ELF-1 (cell line): Measurements from ENCODE around the gene HNF4A.

ENCODE experiments used
- DNase-seq: peaks from one replicate; pipeline ENCODE4 v3.0.0-alpha.2; 2016; ENCODE audit warnings: low read depth, low spot score

HNF4A gene

DNA sequence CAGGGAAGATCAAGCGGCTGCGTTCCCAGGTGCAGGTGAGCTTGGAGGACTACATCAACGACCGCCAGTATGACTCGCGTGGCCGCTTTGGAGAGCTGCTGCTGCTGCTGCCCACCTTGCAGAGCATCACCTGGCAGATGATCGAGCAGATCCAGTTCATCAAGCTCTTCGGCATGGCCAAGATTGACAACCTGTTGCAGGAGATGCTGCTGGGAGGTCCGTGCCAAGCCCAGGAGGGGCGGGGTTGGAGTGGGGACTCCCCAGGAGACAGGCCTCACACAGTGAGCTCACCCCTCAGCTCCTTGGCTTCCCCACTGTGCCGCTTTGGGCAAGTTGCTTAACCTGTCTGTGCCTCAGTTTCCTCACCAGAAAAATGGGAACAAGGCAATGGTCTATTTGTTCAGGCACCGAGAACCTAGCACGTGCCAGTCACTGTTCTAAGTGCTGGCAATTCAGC is 68.6 kb downstream of the HNF4A start:
- DNase-seq: no peak

- no peak for DNase-seq
Observed at GRCh38 chr20:44425923-44426322, 70.4 kb downstream of the HNF4A start.

DNA sequence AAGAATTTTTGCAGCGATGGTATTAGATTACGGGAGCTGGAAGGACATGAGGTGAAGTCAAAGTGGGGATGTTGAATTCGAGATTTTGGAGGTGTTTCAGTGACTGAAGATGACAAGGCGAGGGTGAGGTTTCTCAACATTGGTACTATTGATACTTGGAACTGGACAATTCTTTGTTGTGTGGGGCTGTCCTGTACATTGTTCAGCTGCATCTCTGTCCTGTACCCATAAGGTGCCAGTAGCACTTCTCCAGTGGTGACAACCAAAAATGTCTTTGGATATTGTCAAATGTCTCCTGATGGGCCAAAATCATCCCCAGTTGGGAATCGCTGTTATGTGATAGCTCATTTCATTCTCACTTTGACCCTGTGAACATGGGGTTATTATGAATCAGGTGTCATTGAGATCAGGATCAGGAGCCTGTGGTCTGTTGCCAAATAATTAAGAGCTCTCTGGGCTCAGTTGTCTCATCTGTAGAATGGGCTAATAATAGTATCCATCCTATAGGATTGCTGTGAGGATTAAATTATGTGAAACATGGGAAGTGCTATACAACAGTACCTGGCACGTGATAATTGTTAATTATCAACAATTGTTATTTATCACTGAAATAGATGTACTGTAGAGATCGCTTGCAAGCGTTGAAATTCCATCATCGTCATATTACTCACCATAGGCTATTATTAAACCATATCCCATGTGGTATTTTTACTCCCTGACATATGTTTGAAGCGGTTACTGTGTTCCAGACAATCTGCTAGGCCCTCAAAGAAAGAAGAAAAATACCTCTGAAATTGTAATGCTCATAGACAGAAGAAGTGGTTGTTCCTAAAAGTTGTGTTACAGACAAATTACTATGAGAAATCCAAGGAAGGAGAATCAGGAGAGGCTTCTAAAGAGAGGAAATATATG is 71.6 kb downstream of the HNF4A start:
- DNase-seq: no peak

DNA sequence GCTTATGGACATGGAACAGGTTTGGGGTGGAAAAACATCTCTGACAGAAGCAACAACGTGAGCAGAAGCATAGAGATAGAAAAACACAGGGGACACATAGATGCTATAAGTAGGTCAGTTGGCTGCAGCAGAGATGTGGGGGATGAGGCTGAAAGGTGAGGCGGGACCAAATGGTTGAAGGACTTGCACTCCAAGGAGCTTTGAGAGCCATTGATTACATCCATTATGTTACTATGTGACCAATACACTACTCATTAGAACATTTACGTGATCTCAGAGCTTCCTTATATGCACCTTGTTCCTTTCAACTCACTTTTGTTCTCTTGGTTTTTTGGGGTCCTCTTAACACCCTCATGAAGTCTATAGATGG is 72.3 kb downstream of the HNF4A start:
- DNase-seq: no peak

GRCh38 chr20:44428174-44429016 is 72.9 kb downstream of the HNF4A start:
- no peak for DNase-seq

GRCh38 chr20:44429017-44429339 is 73.5 kb downstream of the HNF4A start:
- DNase-seq: no peak

DNA sequence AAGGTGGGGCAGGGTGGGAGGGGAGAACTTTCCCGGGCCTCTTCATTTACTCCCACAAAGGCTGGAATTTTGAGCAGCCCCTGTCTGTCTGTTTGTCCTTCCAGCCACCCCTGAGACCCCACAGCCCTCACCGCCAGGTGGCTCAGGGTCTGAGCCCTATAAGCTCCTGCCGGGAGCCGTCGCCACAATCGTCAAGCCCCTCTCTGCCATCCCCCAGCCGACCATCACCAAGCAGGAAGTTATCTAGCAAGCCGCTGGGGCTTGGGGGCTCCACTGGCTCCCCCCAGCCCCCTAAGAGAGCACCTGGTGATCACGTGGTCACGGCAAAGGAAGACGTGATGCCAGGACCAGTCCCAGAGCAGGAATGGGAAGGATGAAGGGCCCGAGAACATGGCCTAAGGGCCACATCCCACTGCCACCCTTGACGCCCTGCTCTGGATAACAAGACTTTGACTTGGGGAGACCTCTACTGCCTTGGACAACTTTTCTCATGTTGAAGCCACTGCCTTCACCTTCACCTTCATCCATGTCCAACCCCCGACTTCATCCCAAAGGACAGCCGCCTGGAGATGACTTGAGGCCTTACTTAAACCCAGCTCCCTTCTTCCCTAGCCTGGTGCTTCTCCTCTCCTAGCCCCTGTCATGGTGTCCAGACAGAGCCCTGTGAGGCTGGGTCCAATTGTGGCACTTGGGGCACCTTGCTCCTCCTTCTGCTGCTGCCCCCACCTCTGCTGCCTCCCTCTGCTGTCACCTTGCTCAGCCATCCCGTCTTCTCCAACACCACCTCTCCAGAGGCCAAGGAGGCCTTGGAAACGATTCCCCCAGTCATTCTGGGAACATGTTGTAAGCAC is 74.1 kb downstream of the HNF4A start:
- DNase-seq: no peak

- DNase-seq: no peak
Observed at GRCh38 chr20:44430270-44431065, 75.0 kb downstream of the HNF4A start.

DNA sequence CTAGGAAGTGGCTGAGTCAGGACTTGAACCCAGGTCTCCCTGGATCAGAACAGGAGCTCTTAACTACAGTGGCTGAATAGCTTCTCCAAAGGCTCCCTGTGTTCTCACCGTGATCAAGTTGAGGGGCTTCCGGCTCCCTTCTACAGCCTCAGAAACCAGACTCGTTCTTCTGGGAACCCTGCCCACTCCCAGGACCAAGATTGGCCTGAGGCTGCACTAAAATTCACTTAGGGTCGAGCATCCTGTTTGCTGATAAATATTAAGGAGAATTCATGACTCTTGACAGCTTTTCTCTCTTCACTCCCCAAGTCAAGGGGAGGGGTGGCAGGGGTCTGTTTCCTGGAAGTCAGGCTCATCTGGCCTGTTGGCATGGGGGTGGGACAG is 75.6 kb downstream of the HNF4A start:
- DNase-seq: no peak

DNA sequence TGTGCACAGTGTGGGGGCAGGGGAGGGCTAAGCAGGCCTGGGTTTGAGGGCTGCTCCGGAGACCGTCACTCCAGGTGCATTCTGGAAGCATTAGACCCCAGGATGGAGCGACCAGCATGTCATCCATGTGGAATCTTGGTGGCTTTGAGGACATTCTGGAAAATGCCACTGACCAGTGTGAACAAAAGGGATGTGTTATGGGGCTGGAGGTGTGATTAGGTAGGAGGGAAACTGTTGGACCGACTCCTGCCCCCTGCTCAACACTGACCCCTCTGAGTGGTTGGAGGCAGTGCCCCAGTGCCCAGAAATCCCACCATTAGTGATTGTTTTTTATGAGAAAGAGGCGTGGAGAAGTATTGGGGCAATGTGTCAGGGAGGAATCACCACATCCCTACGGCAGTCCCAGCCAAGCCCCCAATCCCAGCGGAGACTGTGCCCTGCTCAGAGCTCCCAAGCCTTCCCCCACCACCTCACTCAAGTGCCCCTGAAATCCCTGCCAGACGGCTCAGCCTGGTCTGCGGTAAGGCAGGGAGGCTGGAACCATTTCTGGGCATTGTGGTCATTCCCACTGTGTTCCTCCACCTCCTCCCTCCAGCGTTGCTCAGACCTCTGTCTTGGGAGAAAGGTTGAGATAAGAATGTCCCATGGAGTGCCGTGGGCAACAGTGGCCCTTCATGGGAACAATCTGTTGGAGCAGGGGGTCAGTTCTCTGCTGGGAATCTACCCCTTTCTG is 76.2 kb downstream of the HNF4A start:
- DNase-seq: no peak

DNA sequence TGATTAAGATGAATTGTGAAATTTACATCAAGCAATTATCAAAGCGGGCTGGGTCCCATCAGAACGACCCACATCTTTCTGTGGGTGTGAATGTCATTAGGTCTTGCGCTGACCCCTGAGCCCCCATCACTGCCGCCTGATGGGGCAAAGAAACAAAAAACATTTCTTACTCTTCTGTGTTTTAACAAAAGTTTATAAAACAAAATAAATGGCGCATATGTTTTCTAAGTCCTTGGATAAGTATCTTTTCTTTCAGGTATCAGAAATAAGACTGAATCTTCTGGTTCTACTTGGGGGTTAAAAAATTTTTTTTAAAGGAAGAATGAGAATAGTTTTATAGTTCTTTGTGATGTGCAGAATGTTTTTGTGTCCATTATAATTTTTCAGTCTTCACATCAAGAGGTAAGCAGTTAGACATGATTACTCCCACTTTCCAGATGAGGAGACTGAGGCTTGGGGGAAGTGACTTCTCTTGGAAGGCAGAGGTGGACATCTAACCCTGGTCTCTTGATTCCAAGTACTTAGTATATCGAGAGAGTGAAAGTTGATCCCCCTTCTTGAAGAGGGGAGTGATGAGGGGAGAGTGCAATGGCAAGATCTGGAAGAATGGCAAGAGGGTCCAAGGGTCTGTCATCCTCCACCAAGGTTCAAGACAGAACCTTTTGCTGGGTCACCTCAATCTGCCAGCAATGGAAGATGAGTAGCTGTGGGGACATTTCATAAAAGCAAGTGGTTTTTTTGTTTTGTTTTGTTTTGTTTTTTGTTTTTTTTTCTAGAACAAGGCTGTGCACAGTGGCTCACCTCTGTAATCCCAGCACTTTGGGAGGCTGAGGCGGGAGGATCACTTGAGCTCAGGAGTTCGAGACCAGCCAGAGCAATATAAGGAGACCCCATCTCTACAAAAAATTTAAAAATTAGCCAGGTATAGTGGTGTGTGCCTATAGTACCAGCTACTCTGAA is 77.4 kb downstream of the HNF4A start:
- DNase-seq: no peak

DNA sequence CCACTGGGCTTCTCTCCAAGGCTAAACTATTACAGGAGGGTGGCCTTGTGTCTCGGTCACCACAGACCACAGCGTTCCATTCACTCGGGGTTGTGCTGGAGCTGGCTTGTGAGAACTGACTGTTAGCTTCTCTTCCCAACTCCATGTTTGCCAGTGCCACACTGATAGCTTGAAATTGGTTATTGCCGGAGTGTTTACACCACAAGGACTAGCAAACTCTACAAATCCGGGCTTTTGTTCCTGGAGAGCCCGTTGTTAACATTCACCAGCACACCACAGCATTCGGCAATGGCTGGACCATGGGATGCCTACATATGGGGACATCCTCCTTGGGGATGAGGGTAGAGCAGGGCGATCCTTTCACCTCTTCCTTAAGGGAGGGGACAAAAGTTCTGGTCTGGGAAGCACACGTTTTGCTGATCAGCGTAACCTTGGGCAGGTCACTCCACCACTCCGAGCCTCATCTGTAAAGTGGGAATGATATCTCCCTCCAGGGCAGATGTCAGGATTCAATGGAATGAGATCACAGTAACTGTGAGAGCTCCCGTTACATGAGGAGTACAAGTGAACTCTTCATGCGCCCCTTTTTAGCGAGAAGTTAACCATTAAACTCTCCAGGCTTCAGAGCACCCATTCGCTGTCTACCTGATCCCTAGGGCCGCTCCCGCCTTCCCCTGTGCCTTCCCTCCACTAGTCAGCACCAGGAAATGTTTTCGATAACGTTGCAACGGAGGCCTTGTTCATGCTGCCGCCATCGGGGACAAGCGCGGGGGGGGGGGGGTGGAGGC is 78.4 kb downstream of the HNF4A start:
- no peak for DNase-seq

DNA sequence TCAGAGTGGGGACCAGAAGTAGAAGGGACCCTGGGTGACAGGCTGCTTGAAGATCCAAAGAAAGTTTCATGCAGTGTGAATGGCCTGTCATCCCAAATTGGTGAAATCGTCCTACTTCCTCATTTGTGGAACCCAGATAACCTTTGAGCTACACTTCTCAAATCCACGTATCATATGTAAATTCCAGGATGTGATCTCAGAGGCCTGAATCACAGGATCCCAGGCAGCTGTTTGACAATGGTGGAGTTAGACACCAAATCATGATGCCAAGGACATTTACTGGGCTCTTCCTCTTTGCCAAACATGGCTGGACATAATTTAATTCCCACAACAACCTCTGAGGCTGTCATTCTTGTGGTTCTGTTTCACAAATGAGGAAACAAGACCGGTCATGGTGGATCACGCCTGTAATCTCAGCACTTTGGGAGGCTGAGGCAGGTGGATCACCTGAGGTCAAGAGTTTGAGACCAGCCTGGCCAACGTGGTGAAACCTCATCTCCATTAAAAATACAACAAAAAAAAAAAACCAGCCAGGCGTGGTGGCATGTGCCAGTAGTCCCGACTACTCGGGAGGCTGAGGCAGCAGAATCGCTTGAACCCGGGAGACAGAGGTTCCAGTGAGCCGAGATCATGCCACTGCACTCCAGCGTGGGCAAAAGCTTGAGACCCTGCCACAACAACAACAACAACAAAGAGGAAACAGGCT is 80.3 kb downstream of the HNF4A start:
- DNase-seq: no peak

DNA sequence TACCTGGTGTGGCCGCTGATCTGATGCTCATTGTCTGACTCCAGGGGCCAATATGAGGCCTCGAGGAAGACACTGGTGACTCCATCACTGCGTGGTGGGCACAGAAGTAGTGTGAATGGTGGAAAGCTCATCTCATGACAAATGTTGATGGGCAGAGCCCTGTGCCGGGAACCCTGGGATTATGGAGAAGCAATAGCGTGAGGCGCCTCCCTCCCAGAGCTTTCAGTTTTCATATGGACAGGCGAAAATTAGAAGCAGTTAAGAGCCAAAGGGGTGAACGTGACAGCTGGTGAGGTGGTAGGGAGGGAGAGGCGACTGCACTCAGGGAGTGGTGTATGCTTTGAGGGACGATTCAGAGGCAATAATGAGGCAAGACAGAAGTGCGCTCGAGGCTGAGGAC is 80.9 kb downstream of the HNF4A start:
- DNase-seq: no peak

DNA sequence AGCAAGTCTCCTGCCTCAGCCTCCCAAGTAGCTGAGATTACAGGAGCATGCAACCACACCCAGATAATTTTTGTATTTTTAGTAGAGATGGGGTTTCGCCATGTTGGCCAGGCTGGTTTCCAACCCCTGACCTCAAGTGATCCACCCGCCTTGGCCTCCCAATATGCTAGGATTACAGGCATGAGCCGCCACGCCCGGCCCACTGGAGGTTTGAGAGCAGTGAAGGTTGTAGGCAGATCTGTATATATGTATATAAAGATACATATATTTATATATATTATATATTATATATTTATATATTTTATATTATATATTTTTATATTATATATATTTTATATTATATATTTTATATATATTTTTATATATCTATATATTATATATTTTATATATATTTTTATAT is 82.0 kb downstream of the HNF4A start:
- DNase-seq: no peak

- DNase-seq: no peak
Observed at GRCh38 chr20:44438782-44439181, 83.3 kb downstream of the HNF4A start.

DNA sequence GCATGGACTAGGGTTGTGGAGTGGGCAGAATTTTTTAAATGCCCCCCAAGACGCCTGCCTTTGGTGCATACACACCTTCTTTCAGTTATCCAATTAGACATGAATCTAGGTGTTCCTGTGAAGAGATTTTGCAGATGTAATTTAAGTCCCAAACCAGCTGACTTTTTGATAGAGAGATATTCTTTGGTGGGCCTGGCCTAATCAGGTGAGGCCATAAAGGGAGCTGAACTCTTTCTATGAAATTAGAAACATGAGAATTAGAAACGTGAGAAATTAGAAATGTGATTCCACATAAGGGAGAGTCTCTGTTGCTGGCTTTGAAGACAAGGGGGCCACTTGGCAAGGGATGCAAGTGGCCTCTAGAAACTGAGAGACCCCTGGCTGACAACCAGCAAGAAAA is 83.8 kb downstream of the HNF4A start:
- no peak for DNase-seq
